ENCODE data around the gene KIF26B.

DNA sequence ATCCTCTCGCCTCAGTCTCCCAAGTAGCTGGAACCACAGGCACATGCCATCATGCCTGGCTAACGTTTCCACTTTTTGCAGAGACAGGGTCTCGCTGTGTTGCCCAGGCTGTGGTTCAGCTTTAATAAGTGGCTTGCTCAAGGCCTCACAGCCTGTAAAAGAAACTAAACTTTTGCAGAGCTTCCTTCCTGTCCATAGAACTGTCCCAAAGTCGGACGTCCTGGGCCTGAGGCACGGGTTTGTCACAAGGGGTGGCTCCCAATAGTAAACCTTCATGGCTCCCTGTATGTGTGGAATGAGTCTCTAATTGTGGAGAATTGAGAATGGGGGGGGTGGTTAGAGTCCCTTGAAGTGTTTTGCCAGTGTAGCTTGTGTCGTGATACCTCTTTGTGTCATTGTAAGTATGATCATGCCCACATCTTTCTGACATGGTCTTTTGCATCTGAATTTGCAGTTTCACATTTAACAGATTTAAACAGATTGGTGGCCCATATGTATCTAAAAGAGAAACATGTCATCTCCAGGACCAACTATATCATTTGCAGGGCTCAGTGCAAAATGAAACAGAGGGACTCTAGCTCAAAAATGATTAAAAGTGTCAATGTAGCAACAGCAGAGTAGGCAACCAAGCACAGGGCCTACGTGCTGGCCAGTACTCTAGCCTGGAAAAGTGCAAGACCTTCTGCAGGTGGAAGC lies 332.1 kb downstream of the KIF26B start:
- TF ChIP-seq CTCF (IDR thresholded peaks at IDR 0.05; ENCODE audit: poor library complexity, severe bottlenecking) (no peak), TAF1 (IDR thresholded peaks at IDR 0.05; ENCODE audit: low read depth) (no peak), EP300 (conservative IDR thresholded peaks at IDR 0.05; ENCODE audit: poor library complexity, severe bottlenecking) (no peak), REST (IDR thresholded peaks at IDR 0.05; ENCODE audit: borderline replicate concordance) (no peak), POLR2AphosphoS5 (IDR thresholded peaks at IDR 0.05) (no peak), EZH2 (IDR thresholded peaks at IDR 0.05; ENCODE audit: borderline replicate concordance, insufficient read depth, low read length, poor library complexity, severe bottlenecking) (no peak), SMC3 (conservative IDR thresholded peaks at IDR 0.05; ENCODE audit: poor library complexity) (no peak)

Measured in neural cell (in vitro differentiated cells).